ENCODE data around the gene MB21D2.

The MB21D2 gene

DNA sequence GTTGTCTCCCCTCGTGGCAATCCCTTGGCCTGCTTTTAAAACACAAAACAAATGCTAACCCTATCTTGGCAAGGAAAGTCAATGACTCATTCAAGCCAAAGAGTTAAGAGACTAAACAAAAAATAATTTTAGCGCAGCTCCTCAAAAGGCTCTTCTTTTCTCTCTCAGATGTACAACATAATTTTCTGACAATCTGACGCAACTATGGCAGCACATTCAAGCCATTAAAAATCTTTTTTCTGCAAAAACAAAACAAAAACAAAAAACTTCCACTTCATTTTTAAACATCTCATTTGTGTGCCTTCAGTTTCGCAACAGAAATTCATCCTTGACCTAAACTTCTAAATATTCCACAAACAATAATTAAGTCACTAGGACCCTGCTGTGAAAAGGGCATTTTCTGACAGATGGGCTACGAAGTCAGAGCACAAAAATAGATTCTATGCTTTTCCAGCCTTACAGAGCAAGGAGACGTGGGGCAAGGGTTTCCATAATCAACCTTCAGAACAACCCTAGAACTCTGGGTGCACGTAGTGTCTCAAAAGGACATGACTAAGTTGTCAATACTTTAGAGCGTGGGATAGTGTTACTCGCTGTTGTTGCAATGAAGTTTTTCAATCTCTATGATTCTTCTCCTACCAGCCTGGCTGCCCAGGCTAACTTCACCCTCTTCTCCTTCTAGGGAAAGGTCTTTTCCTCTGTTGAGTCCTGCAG is 84.3 kb downstream of the MB21D2 start:
- no peak for DNase-seq (ENCODE audit: low read depth, low spot score)

DNA sequence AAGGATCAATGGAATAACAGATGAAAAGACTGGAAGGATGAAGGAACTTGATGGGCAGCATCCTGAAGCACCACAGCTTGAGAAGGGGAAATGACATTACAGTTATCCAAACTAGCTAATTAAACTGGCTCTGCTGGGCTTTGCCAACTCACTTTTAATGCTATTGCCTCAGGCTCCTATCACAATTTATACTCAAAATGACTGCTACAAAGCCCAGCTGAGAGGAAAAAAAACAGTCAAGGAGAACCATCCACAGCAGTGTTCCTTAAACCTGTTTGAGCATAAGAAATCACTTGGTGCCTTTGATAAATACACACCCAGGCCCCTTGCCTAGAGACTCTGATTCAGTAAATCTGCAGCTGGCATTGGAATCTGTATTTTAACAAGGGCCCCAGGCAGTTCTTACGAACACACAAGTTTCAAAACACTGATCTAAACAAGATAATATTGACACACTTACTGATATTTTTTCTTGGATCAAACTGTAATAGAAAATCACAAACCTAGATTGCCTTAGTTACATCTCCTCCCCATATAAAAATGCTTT is 85.8 kb downstream of the MB21D2 start:
- DNase-seq (ENCODE audit: low read depth, low spot score): no peak

DNA sequence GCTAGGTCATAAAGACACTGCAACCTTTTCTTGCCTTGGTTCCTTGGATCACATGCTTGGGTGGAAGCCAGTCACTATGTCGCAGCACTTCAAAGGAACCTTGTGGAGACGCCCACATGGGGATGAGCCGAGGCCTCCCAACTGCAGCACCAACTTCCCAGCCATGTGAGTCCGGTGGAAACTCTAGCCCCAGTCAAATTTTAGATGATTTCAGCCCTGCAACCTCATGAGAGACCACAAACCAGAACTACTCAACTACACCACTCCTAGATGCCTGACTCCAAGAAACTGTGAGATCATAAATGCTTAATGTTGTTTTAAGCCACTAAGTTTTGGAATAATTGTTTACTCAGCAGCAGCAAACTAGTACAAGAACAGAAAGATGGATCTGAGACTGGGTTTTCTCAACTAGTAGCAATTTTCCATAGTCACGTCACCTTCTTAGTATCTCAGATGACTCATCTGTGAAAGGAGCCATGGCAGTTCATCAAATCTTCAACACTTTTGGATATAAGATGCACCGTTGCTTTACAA is 86.5 kb downstream of the MB21D2 start:
- no peak for DNase-seq (ENCODE audit: low read depth, low spot score)

DNA sequence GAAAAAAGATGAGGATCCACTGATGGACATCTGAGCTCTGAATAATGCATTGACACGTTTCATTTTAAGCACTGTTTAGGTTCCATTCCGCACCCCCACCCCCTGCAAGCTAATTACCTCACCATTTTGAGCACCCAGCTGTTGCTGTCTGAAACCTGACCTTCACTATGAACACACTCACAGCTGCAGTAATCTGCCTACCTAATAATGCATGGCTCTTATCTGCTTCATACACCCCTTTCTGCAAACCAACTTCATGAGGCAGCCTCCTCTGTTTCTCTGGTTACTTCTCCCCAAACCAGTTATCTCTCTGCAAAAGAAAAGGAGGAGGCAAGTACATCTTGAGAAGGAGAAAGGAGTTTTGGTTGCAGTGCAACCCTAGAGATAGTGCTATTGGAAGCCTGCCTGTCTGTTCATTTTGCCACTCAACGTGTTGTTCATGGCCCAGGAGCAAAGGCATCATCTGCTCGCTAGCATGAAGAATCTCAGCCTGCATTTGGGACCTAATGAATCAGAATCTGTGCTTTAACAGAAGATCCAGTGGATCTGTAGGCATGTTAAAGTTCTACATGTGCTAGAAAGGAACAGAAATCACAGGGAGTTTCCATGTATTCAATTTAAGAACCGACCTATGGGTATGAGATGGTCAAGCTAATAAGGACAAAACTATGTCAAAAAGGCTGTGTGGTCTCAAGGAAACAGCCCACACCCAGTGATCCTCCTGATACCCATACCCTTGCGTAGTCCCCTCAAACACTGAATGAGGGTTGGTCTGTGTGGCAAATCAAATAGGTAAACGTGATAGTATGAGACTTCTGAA is 87.2 kb downstream of the MB21D2 start:
- DNase-seq (ENCODE audit: low read depth, low spot score): no peak

DNA sequence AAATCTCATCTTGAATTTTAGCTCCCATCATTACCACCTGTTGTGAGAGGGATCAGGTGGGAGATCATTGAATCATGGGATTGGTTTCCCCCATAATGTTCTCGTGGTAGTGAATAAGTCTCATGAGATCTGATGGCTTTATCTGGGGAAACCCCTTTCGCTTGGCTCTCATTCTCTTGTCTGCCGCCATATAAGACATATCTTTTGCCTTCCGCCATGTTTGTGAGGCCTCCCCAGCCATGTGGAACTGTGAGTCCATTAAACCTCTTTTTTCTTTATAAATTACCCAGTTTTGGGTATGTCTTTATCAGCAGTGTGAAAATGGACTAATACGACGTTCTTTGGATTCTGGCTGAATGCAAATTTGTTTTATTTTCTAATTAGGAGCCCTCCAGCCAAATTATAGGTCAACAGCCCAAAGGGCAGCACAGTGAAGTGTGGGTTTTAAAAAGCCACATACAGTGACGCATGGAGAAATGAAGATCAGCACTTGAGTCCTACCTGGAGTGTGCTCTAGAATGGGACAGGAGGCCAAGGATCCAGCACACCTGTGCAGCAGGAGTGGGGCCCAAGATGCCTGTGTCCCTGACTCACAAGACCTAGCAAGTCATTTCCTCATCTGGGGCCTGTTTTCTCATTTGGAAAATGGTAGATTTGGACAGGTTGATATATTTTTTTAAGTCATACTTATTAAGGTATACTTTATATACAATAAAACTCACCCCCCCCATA is 89.6 kb downstream of the MB21D2 start:
- DNase-seq (ENCODE audit: low read depth, low spot score): no peak

DNA sequence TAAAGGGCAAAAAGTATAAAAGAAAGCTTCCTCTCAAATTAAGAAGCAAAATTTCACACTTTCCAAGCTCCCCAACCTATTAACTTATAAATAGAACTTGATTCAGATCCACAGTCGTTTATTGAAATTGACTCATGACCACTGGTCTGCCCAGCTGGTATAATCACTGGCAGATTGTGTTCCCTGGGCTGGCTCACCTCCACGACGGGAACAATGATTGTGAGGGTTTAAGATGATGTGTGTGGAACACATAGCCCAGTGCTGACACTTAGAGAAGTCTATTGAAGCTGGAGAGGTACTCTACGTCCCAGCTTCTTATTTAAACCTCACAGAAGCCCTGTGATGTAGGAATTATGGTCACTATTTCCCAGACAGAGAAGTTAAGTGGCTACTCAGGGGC is 90.4 kb downstream of the MB21D2 start:
- DNase-seq (ENCODE audit: low read depth, low spot score): no peak

DNA sequence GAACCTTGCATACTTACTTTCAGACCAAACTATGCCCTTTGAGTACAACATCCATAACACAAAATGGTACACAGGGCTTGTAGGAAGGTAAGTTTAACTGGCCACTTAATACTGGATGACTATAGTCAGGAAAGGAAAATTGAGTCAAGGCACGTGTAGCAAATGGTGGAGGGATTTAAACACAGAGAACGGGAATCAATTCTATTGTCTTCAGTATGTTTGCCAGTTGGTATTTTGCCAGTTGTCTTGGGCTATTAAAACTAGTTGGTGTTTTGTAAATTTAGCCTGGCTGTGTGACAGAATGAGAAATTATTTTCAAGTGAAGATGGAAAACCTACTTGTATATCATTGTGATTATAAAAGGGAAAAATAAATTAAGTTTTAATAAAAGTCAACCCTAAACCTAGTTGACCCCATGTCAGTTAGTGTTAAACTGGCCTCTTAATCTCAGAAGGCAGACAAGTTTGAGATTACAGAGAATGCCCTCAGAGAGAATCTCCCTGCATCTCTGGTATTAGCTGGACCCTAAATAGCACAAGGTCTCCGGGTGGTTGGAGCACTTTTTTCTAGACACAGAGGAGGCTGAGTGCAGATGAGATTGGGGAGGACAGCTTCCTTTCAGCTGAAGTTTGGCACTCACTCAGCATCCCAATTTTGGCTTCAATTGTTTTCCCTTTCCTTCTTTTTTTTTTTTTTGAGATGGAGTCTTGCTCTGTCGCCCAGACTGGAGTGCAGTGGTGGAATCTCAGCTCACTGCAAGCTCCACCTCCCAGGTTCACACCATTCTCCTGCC is 91.2 kb downstream of the MB21D2 start:
- DNase-seq (ENCODE audit: low read depth, low spot score): no peak

DNA sequence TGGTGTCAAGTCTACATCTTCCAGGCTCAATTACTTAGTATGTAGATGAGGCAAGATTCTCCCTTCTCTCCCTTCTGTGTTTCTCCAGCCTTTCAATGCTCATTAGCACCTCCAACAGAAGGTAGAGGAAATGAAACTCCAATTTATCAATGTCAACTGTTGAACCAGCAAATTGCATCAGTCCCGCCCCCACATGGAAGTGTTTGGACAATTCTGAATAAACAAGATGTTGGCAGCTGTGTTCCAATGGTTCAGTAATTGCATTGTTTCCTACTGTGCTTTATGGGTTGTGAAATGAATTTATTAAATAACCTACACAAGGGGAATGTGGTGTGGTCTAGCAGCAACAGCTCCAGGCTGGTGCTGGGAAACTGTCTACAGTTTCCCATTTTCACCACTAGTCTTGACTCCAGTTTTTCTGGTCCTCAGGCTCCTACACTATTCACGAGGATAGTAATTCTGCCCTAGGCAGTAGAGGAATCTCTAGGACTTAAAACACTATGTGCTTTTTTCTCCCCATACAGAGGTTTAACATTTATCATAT is 91.9 kb downstream of the MB21D2 start:
- DNase-seq (ENCODE audit: low read depth, low spot score): no peak

DNA sequence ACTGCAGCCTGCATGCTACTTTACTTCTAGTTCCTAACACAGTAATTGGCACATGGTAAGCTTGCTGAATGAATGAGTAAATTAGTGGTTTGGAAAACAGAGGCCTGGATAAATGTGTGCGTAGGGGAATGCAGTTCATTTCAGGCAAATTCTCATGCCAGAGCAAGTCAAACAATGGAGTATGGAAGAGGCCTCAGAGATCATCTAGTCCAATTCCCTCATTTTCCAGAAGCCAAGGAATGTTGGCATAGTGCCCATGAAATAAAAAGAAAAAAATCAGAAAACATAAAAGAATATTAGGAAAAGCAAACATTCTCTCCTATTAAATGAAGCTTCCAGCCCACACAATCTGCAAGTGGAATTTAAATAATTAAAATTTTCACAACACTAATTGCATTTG is 92.4 kb downstream of the MB21D2 start:
- DNase-seq (ENCODE audit: low read depth, low spot score): no peak

DNA sequence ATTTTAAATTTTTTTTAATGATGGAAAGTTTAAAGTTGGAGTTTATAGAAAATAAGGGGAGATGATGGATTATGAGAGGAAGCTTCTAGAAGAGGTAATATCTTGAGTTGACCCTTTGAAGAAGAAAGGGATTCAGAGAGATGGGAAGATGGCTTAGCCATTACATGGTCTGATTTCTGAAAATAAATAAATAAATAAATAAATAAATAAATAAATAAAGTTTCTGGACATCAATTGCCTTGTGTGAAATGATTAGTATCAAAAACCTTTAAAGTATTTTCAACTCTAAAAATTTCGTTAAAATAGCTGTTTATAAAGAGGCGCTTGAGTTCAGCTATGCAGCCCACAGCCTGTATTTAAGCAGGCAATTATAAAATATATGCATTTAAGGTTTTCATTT is 93.3 kb downstream of the MB21D2 start:
- no peak for DNase-seq (ENCODE audit: low read depth, low spot score)

DNA sequence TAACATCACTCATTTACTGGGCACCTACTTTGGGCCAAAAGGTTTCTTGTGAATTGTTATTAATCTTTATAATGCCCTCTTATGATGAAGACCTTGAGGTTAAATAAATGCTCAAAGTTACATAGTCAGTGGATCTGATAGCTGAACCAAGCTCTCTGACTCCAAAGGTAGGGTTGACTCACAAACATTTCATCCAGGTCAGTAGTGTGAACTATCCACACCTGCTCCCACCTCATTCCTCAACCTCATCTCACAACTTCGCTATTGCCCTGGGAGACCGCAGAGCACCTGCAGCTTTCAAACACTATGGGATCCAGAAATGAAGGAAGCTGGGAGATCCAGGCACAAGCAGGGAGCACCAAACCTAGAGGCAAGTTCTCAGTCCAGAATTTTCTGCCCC is 96.5 kb downstream of the MB21D2 start:
- DNase-seq (ENCODE audit: low read depth, low spot score): no peak

DNA sequence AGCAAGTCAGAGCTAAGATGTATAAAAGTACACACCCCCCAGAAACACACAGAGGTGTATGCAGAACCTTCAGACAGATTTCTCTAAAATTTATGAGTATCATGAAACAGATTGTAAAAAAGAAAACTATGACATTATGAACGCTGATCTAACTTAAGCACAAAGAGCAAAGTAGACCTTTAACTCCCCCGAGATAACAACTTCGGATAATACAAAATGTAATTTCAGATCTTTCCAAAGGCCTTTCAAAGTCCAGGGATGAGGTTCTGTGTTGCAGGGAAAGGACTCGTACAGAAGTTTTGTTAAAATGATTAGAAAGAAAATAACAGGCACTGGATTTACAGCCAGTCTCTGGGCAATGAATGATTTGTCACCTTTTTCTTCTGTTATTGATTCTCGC is 97.5 kb downstream of the MB21D2 start:
- no peak for DNase-seq (ENCODE audit: low read depth, low spot score)

DNA sequence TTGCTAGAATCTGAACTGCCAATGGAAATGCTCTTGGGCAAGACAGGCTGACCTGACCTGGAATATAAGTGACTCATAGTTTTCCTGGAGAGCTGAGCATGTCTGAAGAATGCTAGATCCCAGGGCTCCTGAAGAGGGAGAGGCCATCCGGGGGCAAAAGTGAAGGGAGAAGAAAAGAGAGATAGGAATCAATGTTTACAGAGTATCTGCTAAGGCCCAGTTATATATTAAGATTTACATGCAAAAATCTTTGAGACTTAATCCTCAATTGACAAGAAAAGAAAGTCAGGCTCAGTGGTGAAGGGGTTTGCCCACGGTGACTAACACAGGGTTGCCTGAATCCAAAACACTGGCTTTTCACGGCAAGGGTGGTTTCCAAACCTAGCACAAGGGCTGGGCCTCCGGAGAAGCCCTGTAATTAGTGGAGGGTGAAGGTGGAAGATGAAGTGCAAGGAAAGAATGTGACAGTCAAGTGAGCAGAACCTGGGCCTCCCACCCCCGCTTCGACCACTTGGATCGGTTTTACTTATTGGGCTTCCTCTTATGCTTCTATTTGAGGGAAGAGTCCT is 98.6 kb downstream of the MB21D2 start:
- DNase-seq (ENCODE audit: low read depth, low spot score): no peak

DNA sequence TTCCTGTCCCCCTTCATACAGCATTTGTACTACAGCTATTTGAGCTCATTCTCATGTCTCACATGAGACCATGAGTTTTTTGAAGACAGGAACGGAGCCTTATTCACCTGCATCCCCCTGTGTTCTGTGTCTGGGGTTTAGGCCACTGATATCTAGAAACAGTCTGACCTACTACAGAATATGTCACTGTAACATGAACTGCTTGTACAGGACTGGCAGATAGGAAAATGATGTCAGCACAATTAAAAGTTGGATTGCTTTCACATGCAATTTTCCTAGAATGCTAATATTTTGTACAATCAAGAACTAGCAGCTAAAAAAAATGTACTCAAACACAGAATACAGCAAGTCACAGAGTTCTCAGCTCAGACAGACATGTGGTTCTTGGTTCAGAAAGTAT is 99.5 kb downstream of the MB21D2 start:
- DNase-seq (ENCODE audit: low read depth, low spot score): no peak

DNA sequence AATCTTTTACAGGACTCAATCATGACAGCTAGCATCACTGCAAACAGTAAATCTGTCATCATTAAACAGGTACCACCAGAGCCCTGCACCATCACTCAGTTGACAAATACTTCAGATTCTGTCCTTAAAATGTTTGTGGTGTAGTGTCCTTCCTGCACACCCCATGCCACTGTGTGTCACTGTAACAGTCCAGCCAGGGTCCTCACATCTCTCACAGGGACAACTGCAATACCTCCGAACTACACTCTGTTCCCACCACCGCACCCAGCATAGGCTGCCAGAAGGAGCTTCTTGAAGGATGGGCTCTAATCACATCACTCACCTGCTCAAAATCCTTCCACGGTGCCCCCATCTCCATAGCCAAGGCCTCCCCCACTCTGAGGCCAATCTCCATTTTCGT is 100.2 kb downstream of the MB21D2 start:
- no peak for DNase-seq (ENCODE audit: low read depth, low spot score)

DNA sequence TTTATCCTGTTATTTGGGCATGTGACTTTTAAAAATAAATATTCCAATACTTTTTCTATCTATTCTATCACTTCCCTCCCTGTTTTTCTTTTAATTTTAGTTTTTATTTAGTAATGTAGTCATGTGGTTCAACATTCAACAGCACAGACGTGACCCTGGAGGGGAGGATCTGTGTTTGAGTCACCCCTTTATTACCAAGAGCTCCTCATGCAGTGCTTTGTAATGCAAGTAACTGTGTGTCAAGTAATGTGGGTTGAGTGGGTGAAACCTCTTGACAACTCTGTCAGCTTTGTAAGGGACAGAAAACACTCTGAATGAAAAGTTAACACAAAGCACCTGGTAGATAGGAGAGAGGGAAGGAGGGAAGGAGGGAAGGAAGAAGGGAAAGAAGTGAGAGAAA is 100.6 kb downstream of the MB21D2 start:
- DNase-seq (ENCODE audit: low read depth, low spot score): no peak

DNA sequence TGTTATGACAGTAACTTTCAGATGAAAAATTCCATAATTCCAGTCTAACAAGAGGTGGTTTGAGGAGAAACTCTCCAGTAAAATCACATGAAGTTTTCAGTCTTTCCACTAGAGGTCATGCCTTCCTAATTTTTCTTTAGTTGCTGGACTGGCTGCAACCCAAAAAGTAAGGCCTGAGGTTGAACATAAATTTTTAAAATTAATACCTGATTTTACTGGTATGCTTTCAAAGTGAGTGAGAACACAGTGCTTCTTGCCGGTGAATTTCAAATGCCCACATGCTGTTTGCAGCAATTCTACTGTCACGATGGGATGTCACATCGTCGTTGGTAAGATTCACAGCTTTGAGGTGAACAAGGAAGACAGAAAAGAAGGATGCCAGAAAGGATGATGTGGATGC is 101.3 kb downstream of the MB21D2 start:
- DNase-seq (ENCODE audit: low read depth, low spot score): no peak

DNA sequence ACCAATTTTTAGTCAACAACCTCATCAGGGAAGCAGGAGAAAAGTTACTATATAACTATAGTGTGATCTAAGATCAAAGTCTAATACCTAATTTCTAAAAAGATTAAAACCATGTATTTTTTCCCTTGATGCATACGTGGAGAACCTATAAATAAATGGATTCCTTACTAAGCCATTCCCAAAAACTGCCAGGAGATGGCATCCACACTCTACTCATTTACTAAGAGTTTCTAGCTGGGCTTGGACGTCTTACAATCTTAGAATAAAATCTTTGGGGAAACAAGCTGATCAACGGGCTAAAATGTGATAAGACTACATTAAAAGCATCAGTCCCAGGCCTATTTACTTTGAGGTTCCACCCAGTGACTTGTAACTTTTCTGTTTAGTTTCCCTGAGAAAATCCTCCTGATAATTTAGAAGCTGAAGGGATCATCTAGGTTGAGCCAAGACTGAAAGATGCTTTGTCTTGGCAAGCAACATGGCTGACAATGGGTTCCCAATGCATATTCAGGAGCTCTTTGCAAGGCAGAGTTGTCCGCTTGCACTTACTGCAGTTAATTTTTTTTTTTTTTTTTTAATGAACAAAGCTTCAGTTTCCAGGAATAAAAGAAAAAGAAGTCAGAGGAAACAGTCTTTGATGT is 104.8 kb downstream of the MB21D2 start:
- DNase-seq (ENCODE audit: low read depth, low spot score): no peak

DNA sequence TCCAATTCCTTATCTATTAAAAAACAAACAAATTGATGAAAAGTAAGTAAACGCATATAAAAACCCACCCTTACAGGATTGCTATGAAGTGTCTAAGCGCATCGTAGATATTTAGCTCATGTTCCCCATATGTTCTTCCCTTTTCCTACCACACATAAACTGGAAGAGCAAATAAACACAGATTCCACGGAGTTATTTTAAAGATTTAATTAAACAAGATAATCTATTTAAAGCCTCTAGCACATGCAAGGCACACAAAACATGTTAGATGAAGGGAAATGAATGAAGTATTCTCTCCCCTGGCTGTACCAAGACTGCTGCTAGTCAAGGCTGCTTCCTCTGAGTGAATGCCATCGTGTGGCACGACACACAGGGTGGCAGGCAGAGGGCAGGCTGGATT is 111.9 kb downstream of the MB21D2 start:
- DNase-seq (ENCODE audit: low read depth, low spot score): no peak

DNA sequence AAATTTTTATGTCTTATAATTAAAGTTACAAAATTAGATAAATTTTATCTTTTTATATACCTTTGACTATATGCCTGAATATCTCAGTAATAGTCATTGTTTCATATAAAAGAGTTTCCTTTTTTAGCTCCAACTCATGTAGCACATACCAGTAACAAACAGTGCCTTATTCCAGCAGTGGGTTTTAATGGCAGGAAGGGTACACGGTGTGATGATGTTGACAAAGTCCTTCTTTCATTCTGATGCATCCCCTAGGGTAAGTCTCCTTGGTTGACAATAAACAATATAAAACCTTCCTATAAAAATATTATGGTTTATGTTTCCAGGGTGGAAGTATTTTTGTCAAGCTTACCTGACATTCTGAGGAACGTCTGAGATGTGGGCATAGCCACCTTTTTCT is 113.2 kb downstream of the MB21D2 start:
- no peak for DNase-seq (ENCODE audit: low read depth, low spot score)
